Stimulated activated CD4-positive, alpha-beta T cell treated with anti-CD3 and anti-CD28 coated beads, Interleukin-2, amount 100 ng/mL, for 48 hours (primary cell): ENCODE data around the gene LDLRAD3.
"Not testable (repeated sequence)": the region's sequence is repeated elsewhere in the genome, so short reads cannot be mapped to it uniquely, and the experiment has no call there.

Experiments
- DNase-seq, 2 donors: peaks; one replicate each; pipeline ENCODE4 v3.0.0-alpha.2; 2020

Gene LDLRAD3

DNA sequence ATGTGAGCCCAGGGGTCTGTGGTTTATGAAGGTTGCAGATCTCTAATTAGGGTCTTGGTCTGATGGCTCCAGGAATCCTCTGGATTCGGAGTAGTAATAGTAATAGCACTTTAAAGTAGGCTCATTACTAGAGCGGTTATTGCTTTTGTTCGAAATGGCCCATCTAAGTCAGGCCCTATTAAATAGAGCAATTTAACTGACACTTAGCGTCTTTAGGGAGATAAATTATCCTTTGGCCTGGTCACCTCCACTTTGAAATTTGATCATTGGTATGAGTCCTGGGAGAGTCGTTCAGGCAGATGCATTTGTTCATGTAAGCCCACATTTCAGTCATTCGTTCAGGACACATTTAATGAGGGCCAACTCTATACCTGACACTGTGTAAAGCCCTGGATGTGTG lies 54.8 kb downstream of the LDLRAD3 start:
- no peak for DNase-seq

DNA sequence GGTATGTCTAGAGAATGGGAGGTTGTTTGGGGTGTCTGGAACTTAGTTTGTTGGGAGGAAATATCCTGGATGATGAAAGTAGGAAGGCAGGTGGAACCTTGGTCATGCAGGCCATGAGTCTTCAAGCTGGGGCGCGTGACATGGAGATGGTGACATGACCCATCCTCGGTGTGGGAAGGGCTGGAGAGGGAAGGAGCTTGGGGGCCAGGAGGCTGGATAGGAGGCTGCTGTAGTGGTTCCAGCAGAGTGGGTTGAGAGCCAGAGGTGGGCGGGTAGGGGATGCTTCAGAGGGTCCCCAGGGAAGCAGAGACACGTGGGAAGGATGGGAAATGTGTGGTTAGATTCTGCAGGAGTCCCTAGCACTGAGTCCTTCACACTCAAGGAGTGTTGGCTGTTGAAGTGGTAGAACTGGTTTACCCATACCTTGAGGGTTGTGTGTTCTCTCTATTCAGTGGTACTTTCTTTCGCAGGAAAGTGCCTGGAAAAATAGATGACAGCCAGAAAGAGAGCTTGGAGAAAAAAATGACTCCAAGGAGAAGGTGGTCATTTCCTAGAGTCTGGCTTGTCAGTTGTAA lies 56.8 kb downstream of the LDLRAD3 start:
- no peak for DNase-seq

DNA sequence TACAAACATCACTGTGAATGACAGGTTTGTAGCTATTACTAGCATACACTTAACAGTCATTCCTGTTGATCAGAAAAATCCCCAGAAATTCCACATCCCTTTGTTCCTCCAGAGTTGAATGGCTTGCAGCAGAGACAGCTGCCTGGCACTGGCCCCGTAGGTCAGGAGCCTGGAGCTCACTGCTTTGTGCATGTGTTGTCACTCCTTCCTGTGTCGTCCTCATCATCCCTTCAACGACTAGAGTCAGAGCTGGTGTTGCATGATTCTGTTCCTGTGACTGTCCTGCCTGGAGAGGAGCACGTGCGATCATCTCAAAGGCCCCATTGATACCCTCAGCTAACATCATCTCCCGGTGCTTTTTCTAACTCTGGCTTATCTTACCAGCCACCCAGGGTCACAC lies 58.3 kb downstream of the LDLRAD3 start:
- no peak for DNase-seq

DNA sequence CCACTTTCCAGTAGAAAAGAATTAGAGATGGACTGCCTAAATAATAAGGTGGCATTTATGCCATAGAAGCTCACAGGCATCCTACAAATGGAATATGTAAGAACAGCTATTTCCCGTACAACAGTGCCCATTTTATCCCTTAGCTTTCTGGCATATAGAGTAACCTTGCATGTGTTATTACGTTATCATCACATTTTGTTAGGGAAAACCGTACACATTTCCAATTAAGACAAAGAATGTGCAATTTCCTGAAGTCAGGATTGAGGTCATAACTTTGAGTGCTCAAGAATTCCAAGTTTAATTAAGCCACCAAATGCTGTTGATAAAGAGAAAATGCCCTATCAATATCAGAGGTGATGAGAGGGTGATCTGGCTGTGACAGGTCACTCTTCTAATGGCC lies 58.9 kb downstream of the LDLRAD3 start:
- DNase-seq, result no peak

- DNase-seq, result no peak
These were observed 62.7 kb downstream of the LDLRAD3 start for GRCh38 chr11:36006556-36006955.

- DNase-seq, result no peak
These were observed 63.3 kb downstream of the LDLRAD3 start for GRCh38 chr11:36007127-36007655.

DNA sequence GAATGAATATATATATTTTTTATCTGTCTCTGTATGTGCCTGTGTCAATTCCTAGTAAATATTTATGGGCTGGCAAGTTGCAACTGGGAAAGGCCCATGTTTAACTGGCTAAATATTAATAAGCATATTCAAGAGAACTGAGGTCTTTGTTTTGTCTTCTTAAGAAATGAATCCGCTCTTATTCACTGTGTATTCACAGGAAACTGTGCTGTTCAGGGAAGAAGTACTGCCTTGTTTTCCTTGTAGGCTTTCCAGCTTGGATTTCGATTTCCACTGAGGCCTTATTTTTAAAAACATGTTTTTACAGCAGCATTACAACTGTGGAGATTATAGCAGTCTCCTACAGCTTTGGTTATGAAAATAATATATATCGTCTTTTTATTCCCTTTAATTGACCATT lies 64.7 kb downstream of the LDLRAD3 start:
- DNase-seq, result no peak

DNA sequence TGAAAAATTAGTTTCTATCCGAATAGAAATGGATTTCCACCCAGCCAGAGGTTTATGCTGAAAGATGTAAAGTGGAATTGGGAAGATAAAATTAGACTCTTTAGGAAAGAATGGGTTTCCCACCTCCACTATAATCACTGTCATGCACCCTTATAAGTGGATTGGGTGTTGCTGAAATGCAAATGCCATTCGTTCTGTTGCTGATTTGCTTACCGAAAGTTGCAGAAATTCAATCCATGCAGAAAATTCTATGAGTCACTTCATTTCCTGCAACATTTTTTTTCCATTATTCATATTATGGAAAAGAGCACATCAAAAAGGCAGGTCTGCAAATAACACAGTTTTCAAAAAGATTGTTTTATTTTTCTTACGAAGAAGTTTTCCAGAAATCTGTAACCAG lies 65.6 kb downstream of the LDLRAD3 start:
- DNase-seq, result no peak

GRCh38 chr11:36010010-36010740 lies 66.3 kb downstream of the LDLRAD3 start:
- no peak for DNase-seq

GRCh38 chr11:36011574-36011973 lies 67.7 kb downstream of the LDLRAD3 start:
- no peak for DNase-seq

DNA sequence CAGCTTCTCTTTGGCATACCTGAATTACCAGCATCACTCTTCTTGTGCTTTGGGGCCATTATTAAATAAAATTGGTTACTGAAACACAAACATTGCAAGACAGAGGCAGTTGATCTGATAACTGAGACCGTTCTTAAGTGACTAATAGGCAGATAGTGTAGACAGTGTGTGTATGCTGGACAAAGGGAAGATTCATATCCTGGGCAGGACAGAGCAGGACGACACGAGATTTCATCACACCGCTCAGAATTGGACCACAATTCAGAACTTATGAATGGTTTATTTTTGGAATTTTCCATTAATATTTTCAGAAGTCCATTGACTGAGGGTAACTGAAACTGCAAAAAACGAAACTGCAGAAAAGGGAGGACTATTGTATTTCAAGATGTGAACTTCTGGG lies 68.6 kb downstream of the LDLRAD3 start:
- no peak for DNase-seq

DNA sequence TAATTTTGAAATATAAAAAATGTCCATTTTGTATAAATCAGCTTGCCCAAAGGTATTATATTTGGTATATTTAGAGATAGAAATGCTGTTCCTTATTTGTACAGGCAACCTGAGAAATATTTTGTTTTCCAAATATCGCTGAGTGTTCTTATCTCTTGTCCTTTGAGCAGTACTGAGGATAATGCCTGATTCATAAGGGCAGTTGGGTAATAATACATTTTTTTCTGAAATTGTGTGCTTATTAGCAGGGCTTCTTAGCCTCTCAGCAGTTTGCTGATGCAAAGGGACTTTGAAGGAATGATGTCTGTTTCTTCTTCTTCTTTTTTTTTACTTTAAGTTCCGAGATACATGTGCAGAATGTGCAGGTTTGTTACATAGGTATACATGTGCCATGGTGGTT lies 69.1 kb downstream of the LDLRAD3 start:
- DNase-seq, result no peak

GRCh38 chr11:36013446-36013845 lies 69.6 kb downstream of the LDLRAD3 start:
- DNase-seq, result not testable (repeated sequence)

GRCh38 chr11:36013950-36014897 lies 70.4 kb downstream of the LDLRAD3 start:
- DNase-seq, result no peak

- DNase-seq, result no peak
These were observed 71.2 kb downstream of the LDLRAD3 start for GRCh38 chr11:36014898-36015665.

GRCh38 chr11:36015799-36016198 lies 71.9 kb downstream of the LDLRAD3 start:
- no peak for DNase-seq

DNA sequence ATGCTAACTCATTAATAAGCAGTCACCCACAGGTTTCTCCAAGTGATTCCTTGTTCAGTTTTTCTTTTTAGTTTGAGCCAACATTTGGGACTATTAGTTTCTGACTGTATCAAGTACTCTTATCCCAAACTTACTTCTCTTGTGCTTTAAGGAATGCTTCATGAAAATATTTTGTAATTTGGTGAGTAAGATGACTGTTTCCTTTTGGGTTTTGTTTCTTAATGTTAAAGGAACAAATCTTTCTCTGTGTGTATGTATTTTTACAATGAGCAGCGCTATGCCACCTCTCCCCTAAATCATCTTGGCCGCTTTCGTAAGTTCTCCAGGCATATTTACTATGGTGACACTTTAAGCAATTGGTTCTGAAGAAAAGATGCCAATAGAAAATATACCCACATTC lies 72.4 kb downstream of the LDLRAD3 start:
- DNase-seq, result no peak

DNA sequence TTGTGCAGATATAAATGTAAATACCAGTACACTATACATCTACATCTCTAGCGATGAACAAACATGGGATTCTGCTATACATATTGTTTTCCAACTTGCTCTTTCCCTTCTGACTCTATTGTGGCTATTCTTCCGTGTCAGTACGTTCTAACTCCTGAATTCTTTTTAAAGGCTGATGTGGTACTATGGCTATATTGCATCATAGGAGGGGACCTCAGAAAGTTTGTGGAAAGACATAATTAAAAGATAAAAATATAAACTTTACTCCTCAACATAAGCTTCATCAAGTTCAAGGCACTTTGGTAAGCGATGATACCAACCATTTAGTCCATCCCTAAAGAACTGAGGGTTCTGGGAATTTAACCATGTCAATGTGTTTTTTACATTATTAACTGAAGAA lies 72.8 kb downstream of the LDLRAD3 start:
- DNase-seq, result no peak

DNA sequence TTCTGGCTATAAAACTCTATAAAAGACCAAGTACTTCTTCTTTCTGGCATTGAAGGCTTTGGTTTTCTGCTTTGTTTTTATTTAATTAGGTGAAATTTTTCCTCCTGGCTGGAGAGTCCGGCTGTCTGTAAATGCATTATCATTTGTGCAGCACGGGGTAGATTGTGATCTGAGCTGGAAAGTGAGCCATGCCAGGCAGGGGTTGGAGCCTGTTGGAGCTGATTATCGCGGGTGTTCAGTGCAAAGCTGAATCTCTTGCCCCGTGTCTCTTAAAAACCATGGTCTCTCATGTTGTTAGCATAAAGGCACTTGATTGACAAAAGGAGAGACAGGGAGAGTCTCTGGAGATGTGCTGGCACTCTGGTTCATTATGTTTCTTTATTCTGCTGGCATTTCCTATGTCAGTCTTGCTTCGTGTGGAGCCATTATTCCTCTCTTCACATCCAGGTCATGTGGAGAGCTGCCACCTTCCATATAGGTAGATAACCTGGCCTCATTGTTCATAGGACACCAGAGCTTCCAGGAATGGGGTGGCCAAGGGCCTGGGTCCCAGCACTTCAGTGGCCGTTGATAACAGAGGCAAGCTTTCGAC lies 75.2 kb downstream of the LDLRAD3 start:
- DNase-seq, result no peak

DNA sequence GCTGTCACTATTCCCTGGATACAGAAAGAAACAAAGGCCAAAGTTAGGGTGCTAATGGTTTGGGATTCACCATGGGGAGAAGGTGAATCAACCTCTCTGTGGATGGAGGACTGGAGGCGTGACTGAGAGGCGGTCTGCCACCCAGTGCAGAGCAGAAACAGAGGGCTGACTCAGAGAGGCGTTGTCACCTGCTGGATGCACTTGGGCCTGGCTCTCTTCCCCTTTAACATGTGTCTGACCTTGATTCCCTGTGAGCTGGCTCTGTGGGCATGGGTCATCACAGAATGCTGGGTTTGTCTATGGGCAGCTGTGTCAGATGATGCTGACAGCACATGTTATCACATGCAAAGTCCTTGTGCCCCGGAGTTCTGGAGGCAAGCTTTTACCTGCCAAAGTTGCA lies 75.9 kb downstream of the LDLRAD3 start:
- DNase-seq, result no peak

DNA sequence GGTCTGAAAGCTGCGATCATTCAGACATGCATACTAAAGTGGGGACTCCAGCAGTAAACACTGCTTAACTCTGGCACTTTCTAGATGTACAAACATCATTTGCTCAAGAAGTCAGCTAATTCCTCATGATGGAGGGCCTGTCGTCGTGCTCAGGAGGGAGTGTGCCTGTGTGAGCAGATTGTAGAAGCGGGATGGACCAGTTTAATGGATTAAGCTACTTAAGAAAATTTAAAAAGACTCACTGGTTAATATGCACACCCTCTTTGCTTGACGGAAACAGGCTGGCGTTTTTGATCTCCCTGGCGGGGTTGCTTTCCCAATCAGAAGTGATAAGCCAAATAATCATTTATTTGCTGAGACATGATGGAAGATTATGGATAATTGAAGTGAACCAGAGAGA lies 79.0 kb downstream of the LDLRAD3 start:
- DNase-seq, result no peak

DNA sequence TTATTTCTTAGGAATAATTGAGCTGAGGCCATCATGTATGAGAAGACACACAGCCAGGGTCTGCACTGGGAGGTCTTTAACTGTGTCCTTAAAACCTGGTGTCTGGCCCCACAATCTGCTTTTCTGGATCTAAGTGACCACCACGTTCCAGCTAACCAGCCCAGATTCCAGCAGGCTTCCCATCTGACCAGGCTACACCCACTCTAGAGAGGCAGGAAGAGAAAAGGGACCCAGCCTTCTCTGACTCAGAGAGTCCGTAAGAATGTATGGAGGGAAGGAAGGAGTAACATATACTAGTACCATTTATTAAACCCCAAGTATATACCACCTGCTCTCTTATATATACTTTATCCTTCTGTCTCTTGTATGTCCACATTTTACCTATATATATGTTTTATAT lies 80.1 kb downstream of the LDLRAD3 start:
- DNase-seq, result no peak
